ENCODE results near the gene CDC42EP3. TPM values are rescaled to one million over a fixed set of nuclear protein-coding genes. Genes with fewer than 3 reads are reported as not detected.

The CDC42EP3 gene
- total RNA-seq, 4 donors from 2014 or later = 8.1 to 24.7 (median 18.8) TPM

- Histone ChIP-seq H3K27ac (no peak overlapping the region), H3K27me3 (no peaks in the 10 kb centered on the region), H3K4me3 (replicated peaks in 1 of 3) (no peak overlapping the region), H3K9me3 (no peaks in the 10 kb centered on the region), H3K36me3 (no peaks in the 10 kb centered on the region), H3K4me1 (no peaks in the 10 kb centered on the region)
- DNase-seq = no peak
- intact Hi-C loops (cut with DNase I) = no loop called here
- 77 to 93% methylated on average over 2 of the region's 2 CpGs for WGBS, 2 donors
- TF ChIP-seq CTCF (IDR thresholded peaks at IDR 0.05) = no peak
These were observed 33.5 kb downstream of the CDC42EP3 start for GRCh38 chr2:37637985-37638384.

GRCh38 chr2:37637190-37637860, 34.1 kb downstream of the CDC42EP3 start:
- H3K4me3 ChIP-seq (replicated peaks in 1 of 3) = no peak overlapping the region
- DNase-seq = no peak
- 80 to 82% methylated on average over 5 of the region's 5 CpGs for WGBS, 2 donors
- no peaks in the 10 kb centered on the region for H3K9me3 ChIP-seq
- no peaks in the 10 kb centered on the region for H3K36me3 ChIP-seq
- no peaks in the 10 kb centered on the region for H3K4me1 ChIP-seq
- no peak overlapping the region for H3K27ac ChIP-seq
- intact Hi-C loops (cut with DNase I) = no loop called here
- TF ChIP-seq POLR2A (IDR thresholded peaks at IDR 0.05) = no peak
- no peak for TF ChIP-seq CTCF (IDR thresholded peaks at IDR 0.05)
- H3K27me3 ChIP-seq = no peaks in the 10 kb centered on the region

GRCh38 chr2:37636381-37637066, 34.9 kb downstream of the CDC42EP3 start:
- Histone ChIP-seq H3K27me3 (no peaks in the 10 kb centered on the region), H3K36me3 (no peaks in the 10 kb centered on the region), H3K4me3 (replicated peaks in 1 of 3) (no peak overlapping the region), H3K4me1 (no peaks in the 10 kb centered on the region), H3K27ac (no peak overlapping the region), H3K9me3 (no peaks in the 10 kb centered on the region)
- intact Hi-C loops (cut with DNase I) = no loop called here
- WGBS, 2 donors = 86 to 94% methylated on average over 4 of the region's 4 CpGs
- no peak for DNase-seq
- TF ChIP-seq CTCF (IDR thresholded peaks at IDR 0.05) (no peak), POLR2A (IDR thresholded peaks at IDR 0.05) (no peak)

- intact Hi-C loops (cut with DNase I) = no loop called here
- no peaks in the 10 kb centered on the region for H3K36me3 ChIP-seq
- WGBS, 2 donors = 82 to 87% methylated on average over 8 of the region's 8 CpGs
- DNase-seq = no peak
- TF ChIP-seq CTCF (IDR thresholded peaks at IDR 0.05) = no peak
- TF ChIP-seq POLR2A (IDR thresholded peaks at IDR 0.05) = no peak
- H3K4me1 ChIP-seq = no peaks in the 10 kb centered on the region
- no peaks in the 10 kb centered on the region for H3K27me3 ChIP-seq
- H3K9me3 ChIP-seq = no peaks in the 10 kb centered on the region
- H3K27ac ChIP-seq = no peak overlapping the region
- H3K4me3 ChIP-seq (replicated peaks in 1 of 3) = no peak overlapping the region
These were observed 35.7 kb downstream of the CDC42EP3 start for GRCh38 chr2:37635504-37636380.

Measured in thyroid gland (tissue), 4 donors.